Stimulated activated CD4-positive, alpha-beta T cell treated with anti-CD3 and anti-CD28 coated beads, Interleukin-2, amount 100 ng/mL, for 48 hours (primary cell): ENCODE measurements around the gene HOOK2.
"Not testable (repeated sequence)": the region's sequence is repeated elsewhere in the genome, so short reads cannot be mapped to it uniquely, and the experiment has no call there.

Experiments
- DNase-seq, 2 donors: peaks; one replicate each; pipeline ENCODE4 v3.0.0-alpha.2; 2020

Gene HOOK2

DNA sequence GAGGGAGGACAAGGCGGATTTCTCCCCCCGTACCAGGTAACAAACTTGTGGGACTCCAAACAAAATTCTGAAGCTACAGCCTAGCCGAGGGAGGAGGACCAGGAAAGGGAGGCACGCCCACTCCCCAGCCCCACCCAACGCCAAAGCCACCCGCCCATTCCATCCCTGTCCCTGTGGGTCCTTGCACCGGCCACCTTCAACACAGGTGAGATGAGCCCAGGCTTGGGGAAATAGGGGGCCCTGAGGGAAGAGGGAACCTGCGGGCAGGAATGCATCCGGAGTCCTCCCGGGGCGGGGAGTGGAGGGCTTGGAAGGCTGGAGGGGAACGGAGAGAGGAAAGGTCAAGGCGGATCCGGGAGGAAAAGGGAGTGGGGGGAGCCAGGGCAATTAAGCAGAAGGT lies 23.7 kb downstream of the HOOK2 start, which contains the start of gene BEST2:
Gene BEST2, plus strand, starts transcription at position 157 of the 400 bp plus-strand sequence. CDS start 802 bp downstream, outside the sequence.
- no peak for DNase-seq

DNA sequence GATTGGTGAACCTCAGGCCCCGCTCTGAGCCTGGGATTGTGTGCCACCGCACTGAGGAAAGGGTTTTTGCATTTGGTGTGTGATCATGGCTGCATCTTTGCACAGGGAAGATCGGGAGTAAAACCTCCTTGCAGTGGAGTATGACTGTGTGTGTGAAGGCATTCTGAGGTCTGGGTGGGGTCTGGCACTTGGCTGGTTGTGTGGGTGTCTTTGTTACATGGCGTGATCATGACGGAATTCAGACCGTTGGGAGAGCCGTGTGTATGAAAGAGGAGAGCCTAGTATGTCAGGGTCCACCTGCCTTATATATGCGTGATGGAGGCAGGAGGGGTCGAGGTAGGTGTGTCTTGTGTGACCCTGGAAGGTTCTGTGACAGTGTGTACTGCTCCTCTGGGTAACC lies 24.5 kb downstream of the HOOK2 start:
- DNase-seq: no peak

- no peak for DNase-seq
Observed at GRCh38 chr19:12749938-12750521, 25.3 kb downstream of the HOOK2 start.

DNA sequence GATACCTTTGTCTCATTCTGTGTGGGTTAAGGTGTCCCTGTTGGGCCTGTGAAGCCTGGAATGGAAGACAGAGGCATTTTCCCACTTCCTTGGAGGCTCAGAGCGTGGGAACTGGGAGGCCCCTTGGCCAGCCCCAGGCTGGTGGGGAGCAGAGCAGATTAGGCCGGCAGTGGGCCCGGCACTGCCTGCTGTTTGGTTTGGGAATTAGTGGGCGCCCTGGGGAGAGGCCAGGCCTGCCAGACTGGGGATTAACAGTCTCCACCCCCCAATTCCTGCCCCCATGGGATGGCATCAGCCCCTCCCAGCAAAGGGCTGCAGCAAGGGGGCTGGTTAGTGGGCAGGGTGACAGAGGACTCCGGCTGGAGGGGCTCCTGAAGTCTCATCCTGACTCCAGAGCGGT lies 26.9 kb downstream of the HOOK2 start:
- DNase-seq: no peak

DNA sequence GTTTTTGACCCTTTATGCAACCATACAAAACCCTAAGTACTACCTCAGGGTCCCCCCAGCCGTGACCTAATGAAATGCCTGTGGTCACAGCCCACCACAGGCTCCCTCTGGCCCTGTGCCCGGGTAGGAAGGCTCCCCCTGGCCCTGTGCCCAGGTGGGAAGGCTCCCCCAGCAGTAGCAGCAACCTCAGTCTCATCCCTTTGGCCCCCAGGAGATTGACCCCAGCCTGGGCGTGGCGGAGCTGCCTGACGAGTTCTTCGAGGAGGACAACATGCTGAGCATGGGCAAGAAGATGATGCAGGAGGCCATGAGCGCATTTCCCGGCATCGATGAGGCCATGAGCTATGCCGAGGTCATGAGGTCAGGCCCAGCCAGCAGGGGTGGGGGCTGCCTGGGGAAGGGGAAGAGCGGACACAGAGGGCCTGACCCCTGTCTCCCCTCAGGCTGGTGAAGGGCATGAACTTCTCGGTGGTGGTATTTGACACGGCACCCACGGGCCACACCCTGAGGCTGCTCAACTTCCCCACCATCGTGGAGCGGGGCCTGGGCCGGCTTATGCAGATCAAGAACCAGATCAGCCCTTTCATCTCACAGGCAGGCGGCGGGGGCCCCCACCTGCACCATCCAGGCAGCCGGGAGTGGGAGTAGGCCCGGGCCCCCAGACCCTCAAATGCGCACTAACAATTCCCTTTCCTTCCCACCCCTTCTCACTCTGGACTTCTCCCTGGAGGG lies 30.0 kb downstream of the HOOK2 start:
- no peak for DNase-seq

- DNase-seq: no peak
Observed at GRCh38 chr19:12737835-12738351, 37.5 kb downstream of the HOOK2 start.

- peak; percentile 70 to 72 for DNase-seq
Observed at GRCh38 chr19:12736995-12737834, 38.1 kb downstream of the HOOK2 start, which contains the start of gene GET3. Gene GET3, plus strand, starts transcription at chr19:12737497. Its CDS starts 9 bp downstream, at chr19:12737506.

DNA sequence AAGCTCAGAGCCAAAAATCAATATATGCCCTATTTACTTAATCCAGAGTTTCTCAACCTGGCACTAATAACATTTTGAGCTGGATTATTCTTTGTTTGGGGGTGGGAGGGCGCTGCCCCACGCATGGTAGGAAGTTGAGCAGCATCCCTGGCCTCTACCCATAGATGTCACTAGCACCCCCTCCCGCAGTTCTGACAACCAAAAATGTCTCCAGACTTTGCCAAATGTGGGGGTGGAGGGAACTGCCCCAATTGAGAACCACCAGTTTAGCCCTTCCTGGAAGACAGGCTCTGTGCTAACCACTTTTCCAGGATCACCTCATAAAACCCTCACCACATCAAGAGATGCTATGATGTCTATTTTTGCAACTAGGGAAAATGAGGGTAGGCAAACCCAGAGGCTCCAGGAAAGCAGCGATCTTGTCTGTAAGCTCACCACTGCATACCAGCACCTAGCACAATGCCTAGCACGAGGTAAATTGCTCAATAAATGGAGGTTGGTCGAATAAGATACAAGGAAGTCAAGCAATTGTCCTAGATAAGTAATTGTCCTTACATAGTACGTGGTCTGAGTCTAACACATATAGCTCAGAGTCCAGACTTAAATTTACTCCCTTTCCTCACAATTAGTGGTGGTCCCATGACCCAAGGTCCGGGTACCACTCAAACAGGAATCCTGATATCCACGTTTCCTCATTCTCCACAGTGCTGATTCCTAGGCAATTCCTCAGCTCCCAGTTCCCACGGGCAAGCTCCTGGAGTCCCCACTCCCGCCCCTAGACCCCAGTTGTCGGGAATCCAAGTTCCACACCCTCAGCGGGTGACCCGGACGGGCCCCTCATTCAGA lies 41.8 kb downstream of the HOOK2 start:
- peak; percentile 36 to 48 for DNase-seq

- no peak for DNase-seq
Observed at GRCh38 chr19:12731337-12731736, 44.0 kb downstream of the HOOK2 start.

DNA sequence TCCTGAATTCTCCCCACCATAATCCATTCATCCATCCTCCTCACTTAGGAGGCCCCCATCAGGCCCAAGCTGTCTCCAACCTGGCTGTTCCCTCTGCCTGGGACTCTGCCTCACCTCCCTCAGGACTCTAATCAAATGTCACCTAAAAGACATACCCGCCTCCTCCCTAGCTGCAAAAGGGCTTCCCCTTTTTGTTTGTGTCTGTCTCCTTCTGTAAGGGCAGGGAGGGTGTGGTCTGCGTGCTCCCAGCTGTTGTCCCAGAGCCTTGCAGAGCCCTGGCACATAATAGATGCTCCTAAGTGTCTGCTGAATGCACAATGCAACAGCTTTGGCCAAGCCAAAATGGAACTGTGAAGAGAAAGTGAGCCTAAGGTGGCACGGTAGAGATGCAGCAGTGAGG lies 45.3 kb downstream of the HOOK2 start:
- no peak for DNase-seq

DNA sequence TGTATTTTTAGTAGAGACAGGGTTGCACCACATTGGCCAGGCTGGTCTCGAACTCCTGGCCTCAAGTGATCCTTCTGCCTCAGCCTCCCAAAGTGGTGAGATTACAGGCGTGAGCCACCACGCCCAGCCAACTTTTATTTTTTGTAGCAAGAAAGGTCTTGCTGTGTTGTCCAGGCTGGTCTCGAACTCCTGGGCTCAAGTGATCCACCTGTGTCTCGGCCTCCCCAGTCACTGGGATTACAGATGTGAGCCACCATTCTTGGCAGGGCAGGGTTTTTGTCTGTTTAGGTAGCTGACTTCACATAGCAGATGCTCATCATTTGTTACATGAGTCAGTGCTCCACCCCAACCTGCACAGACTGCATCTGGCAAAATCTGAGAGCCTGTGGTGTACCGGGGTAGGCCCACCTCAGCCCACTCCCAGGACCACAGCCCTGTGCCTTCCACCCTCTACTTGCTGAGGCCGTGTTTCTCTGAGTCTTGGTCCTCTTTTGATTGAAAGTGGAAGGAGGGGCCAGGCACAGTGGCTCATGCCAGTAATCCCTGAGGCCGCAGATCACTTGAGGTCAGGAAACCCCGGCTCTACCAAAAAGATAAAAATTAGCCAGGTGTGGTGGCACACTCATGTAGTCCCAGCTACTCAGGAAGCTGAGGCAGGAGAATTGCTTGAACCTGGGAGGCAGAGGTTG lies 47.5 kb downstream of the HOOK2 start:
- no peak for DNase-seq

DNA sequence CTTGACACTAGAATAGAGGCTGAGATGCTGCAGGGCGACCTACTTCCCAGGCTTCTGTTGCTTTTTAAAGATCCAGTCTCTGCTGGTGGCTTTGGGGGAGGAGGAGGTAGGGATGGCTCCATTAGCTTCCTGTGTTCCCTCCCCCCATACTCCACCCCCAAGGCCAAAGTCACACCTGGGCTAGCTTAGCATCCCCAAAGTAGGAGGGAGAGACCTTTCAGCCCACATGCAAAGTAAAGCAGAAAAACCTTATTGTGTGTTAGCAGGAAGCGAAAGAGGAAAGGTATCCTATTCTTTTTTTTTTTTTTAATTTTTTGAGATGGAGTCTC lies 48.4 kb downstream of the HOOK2 start:
- no peak for DNase-seq

DNA sequence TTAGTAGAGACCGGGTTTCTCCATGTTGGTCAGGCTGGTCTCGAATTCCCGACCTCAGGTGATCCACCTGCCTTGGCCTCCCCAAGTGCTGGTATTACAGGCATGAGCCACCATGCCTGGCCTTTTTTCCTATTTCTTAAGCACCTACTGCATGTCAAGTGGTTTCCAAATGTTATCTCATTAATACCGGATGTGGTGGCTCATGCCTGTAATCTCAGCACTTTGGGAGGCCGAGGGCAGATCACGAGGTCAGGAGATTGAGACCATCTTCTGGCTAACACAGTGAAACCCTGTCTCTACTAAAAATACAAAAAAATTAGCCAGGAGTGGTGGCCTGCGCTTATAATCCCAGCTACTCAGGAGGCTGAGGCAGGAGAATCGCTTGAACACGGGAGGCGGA lies 49.7 kb downstream of the HOOK2 start:
- DNase-seq: not testable (repeated sequence)

DNA sequence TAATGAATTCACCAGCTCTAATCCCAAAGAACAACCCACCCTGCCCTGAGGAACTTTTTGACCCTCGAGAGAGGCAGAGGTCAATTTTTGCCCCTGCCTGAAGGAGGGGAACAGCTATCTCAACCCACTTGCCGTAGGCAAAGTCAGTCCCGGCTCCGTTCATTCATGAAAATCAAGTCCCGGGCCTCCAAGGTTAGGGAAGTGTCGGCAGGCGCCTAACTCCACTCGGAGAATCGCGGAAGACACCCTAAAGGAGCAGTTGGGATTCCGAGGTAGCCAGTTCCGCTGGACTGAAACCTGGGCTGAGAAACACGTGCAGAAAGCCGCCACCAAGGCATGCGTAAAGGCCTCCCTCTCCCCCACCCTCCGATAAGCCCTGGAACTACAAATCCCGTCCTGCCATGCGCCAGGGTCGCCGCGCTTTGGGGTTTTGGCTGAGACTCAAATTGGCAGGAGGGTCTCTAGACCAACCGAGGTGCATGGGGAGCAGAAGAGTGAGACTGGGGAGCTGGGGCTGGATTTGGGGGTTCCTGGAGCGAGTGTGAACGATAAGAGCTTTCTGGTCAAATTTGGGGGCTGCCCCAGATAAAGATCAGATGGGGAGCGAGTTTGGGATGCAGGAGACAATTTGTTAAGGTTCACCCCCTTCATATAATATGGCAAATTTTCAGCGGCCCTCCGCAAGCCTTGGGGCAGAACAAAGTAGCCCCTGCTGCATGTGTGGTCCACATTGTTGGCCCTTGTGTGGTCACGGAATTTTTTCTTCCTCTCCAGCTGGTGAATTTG lies 51.5 kb downstream of the HOOK2 start, which contains the start of gene TNPO2:
Gene TNPO2, minus strand, starts transcription at position 292 of the 786 bp plus-strand sequence. CDS start 2,955 bp downstream, outside the sequence.
- peak; percentile 62 to 65 for DNase-seq

DNA sequence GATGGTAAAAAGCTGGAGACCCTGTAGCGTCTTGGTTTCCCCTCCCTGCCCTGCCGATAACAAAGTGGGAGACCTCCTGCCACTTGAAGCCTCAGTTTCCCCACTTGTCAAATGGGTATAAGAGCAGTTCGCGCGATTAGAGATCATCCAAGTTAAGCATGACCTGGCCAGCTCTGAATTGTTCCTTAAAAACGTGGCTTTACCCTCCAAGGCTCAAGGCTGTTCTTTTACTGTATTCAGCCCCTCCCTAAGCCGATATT lies 52.0 kb downstream of the HOOK2 start:
- no peak for DNase-seq

DNA sequence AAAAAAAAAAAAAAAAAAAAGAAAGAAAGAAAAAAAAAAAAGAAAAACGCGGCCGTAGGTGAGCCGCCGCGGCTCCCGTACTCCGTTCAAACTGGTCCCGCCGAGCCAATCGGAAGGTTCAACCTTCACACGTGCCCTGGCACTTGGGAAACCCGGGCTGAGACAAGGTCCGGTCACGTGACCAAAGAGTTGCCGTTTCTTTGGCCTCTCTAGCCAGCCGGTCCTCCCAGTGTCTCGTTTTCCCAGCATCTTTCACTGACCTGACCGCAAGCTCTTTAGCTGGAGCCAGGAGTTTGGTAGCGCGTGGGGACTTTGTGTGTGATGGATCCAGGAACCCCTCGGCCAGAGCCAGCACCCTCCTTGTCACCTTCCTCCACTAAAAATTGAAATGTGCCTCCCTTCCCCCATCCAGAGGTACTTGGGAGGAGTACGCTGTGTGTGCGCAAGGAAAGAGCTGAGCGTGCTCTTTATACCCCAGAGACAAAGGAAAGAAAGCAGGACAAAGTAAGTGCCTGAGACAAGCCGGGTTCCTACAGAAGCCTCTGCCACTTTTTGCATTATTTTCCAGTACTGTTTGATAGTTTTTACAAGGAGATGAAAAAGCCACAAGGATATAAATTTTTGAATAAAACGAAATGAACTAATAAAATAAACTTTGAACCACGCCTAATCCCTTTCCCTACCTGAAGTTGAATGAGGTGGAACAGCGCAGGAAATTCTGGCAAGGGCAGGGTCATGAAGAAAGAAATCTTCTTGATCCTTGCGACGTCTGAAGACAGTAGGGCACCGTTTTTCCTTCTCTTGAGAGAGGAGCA lies 52.6 kb downstream of the HOOK2 start:
- peak; percentile 83 to 85 for DNase-seq

DNA sequence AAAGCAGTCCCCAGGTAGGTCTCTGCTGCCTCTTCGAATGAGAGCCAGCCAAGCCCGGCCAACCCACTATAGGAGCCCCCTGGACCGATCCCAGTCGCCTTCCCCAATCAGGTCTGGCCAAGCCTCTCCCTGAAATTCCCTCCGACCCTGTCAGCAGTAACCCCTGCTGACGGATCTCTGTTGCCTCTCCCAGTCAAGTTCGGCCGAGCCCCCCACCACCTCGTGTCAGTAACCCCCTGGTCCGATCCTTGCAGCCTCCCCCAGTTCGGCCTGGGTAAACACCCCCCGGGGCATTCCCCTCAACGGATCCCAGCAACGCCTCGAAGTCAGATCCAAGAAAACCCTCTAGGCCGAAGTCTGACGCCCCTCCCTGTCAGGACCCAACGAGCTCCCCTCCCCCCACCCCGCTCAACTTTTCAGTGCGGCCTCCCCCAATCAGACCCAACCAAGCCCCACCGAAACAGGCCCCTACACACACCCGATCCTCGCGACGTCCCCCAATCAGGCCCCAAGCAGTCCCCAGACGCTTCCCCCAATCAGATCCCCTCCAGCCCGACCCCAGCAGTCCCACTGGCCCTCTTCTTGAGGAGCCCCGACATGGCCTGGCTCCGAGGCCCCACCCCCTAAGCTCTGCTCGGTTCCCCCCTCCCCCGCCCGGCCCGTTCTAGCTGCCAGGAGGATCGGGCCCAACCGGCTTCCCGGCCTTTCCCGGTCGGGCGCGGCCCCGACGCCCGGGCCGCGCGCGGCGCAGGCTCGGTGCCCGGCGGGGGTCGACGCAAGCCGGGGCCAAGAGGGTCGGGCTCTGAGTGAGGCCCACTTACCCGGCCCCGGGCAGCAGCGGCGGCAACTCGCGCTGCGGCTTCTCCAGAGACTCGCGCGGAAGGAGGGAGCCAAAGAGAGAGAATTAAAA lies 53.4 kb downstream of the HOOK2 start:
- DNase-seq: peak; percentile 41 to 45

- no peak for DNase-seq
Observed at GRCh38 chr19:12720851-12721655, 54.3 kb downstream of the HOOK2 start.
